ENCODE measurements around the gene GCNT2. TPM values are rescaled to one million over a fixed set of nuclear protein-coding genes. Genes with fewer than 3 reads are reported as not detected.
"Not testable (repeated sequence)": the region's sequence is repeated elsewhere in the genome, so short reads cannot be mapped to it uniquely, and the experiment has no call there.

GCNT2 gene
- total RNA-seq, 1 donor from 2014 or later: 8.2 TPM

DNA sequence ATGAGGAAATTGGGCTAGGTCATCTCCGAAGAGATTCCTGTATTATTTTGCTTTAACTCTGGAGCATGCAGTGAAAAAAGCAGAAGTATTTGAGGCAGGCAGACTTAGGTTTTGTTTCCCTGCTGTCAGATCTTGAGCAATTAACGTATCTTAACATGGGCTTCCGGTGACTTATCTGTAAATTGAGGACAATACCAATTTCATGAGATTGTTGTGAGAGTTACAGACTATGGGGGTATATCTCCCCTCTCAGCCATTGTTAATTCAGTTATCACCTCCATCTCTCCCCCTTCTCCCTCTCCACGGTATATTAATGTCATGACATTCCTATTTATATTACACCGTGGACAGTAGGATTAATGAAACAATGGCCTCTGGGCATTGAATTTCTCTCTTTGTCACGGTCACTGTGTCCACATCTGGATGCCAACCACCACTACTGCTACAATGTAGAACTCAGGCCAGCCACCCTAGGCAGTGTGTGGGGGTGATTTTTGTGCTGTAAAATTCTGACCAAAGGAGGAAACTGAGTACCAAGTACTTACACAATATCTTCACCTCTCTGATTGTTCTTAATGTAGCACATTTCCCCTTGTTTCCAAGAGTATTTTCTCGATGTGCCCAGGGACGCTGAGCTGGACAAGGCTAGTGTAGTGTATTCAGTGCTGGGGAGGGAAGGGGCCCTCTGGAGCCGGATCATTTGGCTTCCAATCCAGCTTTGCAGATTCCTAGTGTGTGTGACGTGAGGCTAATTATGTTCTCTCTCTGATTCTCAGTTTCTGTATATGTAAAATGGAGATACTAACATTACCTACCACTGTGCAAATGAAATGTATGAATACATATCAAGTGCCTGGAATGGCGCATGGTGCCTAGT, 77.2 kb downstream of the GCNT2 start:
- Mint-ChIP-seq H3K27ac (no peak overlapping the region), H3K9me3 (ENCODE audit: low read depth) (no peaks in the 10 kb centered on the region), H3K36me3 (ENCODE audit: insufficient read depth) (no peaks in the 10 kb centered on the region), H3K27me3 (peaks cover 21% of the 10 kb centered on the region), H3K4me3 (ENCODE audit: low read depth) (no peak overlapping the region), H3K4me1 (ENCODE audit: low read depth) (peaks cover 17% of the 10 kb centered on the region)
- no peak for DNase-seq (ENCODE audit: low spot score, unreplicated experiment)
- TF ChIP-seq, protein P1, sequence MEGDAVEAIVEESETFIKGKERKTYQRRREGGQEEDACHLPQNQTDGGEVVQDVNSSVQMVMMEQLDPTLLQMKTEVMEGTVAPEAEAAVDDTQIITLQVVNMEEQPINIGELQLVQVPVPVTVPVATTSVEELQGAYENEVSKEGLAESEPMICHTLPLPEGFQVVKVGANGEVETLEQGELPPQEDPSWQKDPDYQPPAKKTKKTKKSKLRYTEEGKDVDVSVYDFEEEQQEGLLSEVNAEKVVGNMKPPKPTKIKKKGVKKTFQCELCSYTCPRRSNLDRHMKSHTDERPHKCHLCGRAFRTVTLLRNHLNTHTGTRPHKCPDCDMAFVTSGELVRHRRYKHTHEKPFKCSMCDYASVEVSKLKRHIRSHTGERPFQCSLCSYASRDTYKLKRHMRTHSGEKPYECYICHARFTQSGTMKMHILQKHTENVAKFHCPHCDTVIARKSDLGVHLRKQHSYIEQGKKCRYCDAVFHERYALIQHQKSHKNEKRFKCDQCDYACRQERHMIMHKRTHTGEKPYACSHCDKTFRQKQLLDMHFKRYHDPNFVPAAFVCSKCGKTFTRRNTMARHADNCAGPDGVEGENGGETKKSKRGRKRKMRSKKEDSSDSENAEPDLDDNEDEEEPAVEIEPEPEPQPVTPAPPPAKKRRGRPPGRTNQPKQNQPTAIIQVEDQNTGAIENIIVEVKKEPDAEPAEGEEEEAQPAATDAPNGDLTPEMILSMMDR (IDR thresholded peaks at IDR 0.05; ENCODE audit: unreplicated experiment): no peak

DNA sequence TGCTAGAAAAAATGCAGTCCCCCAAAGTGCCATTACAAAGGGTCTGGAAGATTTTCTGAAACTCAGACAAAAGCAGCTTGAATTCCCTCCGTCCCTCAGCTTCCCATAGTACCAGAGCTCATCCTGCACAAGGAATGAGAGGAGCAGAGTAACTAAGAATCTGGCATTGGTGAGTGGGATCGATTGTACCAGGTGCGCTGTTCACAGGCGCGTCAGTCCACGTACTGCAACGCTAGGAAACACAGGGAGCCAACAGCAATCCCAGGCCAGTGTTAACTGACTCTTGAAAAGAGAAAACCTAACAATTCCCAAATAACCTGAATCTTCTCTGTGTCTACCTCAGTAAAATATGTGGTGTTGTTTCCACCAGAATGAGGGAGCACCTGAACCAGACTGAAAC, 77.9 kb downstream of the GCNT2 start:
- Mint-ChIP-seq H3K36me3 (ENCODE audit: insufficient read depth) (no peaks in the 10 kb centered on the region), H3K27ac (no peak overlapping the region), H3K4me1 (ENCODE audit: low read depth) (peaks cover 17% of the 10 kb centered on the region), H3K27me3 (peaks cover 18% of the 10 kb centered on the region), H3K4me3 (ENCODE audit: low read depth) (no peak overlapping the region), H3K9me3 (ENCODE audit: low read depth) (no peaks in the 10 kb centered on the region)
- TF ChIP-seq, protein P1 (IDR thresholded peaks at IDR 0.05; ENCODE audit: unreplicated experiment): no peak
- no peak for DNase-seq (ENCODE audit: low spot score, unreplicated experiment)

DNA sequence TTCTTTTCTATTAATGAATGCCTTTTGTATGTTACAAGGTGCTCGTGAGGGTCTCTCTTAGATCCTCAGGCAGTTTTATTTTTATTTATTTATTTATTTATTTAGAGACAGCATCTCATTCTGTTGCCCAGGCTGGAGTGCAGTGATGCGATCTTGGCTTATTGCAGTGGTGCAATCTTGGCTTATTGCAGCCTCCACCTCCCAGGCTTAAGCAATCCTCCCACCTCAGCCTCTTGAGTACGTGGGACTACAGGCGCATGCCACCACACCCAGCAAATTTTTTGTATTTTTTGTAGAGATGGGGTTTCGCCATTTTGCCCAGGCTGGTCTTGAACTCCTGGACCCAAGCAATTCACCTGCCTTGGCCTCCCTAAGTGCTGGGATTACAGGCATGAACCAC, 79.5 kb downstream of the GCNT2 start:
- not testable (repeated sequence) for H3K36me3 Mint-ChIP-seq (ENCODE audit: insufficient read depth); H3K9me3 Mint-ChIP-seq (ENCODE audit: low read depth); DNase-seq (ENCODE audit: low spot score, unreplicated experiment); H3K4me3 Mint-ChIP-seq (ENCODE audit: low read depth); H3K27ac Mint-ChIP-seq
- Mint-ChIP-seq H3K4me1 (ENCODE audit: low read depth) (peaks cover 17% of the 10 kb centered on the region), H3K27me3 (peaks cover 19% of the 10 kb centered on the region)

DNA sequence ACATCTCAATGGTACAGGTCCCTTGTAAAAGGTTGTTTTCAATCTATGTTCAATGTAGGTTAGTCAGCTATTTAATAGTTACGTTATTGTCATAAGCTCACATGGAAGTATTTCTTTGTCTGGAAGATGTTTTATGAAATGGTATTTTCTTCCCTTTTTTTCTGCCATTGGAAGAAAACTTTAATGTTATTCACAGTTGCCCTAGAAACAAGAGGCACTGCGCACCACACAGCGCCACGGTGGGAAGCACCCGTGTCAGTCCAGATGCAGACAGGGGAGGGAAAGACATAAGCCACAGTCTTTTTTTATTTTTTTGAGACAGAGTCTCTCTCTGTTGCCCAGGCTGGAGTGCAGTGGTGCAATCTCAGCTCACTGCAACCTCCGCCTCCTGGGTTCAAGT, 82.1 kb downstream of the GCNT2 start:
- peaks cover 16% of the 10 kb centered on the region for H3K4me1 Mint-ChIP-seq (ENCODE audit: low read depth)
- H3K27ac Mint-ChIP-seq: no peak overlapping the region
- no peak overlapping the region for H3K4me3 Mint-ChIP-seq (ENCODE audit: low read depth)
- TF ChIP-seq, protein P1 (IDR thresholded peaks at IDR 0.05; ENCODE audit: unreplicated experiment): no peak
- H3K9me3 Mint-ChIP-seq (ENCODE audit: low read depth): no peaks in the 10 kb centered on the region
- DNase-seq (ENCODE audit: low spot score, unreplicated experiment): no peak
- H3K27me3 Mint-ChIP-seq: peaks cover 28% of the 10 kb centered on the region
- peaks cover 1% of the 10 kb centered on the region for H3K36me3 Mint-ChIP-seq (ENCODE audit: insufficient read depth)

DNA sequence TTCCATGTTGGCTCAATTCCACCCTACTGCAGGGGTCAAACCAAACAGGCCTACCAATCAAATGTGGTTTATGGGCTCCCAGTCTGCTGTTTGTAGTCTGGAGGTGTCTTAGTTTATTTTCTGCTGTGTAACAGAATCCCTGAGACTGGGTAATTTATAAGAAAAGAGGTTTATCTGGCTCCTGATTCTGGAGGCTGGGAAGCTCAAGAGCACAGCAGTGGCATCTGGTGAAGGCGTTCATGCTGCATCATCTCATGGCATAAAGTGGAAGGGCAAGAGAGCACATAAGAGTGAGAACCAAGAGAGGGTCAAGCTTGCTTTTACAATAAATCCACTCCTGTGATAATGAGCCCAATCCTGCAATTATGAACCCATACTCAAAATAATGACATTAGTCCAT, 87.9 kb downstream of the GCNT2 start:
- H3K9me3 Mint-ChIP-seq (ENCODE audit: low read depth): peaks cover 6% of the 10 kb centered on the region
- no peak overlapping the region for H3K27ac Mint-ChIP-seq
- no peak for DNase-seq (ENCODE audit: low spot score, unreplicated experiment)
- peaks cover 21% of the 10 kb centered on the region for H3K4me1 Mint-ChIP-seq (ENCODE audit: low read depth)
- peaks cover 7% of the 10 kb centered on the region for H3K36me3 Mint-ChIP-seq (ENCODE audit: insufficient read depth)
- no peak overlapping the region for H3K4me3 Mint-ChIP-seq (ENCODE audit: low read depth)
- TF ChIP-seq, protein P1 (IDR thresholded peaks at IDR 0.05; ENCODE audit: unreplicated experiment): no peak
- H3K27me3 Mint-ChIP-seq: peaks cover 43% of the 10 kb centered on the region

DNA sequence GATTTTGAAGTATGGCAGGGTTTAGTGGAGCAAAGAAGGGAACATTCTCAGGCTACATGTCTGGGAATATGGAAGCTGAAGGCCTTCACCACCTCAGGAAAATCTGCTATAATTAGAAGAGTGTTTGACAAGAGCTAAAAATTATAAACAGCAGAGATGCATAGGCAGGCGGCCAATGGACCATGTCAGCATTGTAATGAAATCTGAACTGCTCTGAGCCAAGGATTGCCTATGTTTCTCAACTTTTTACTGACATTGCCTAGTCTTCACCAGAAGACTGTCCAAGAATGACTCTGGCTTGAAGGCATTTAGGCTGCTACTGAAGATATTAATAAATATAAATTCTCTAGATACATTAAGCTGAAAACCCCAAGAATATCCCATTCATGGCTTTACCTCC, 89.1 kb downstream of the GCNT2 start:
- H3K27me3 Mint-ChIP-seq: peaks cover 56% of the 10 kb centered on the region
- peaks cover 6% of the 10 kb centered on the region for H3K9me3 Mint-ChIP-seq (ENCODE audit: low read depth)
- H3K27ac Mint-ChIP-seq: no peak overlapping the region
- TF ChIP-seq, protein P1 (IDR thresholded peaks at IDR 0.05; ENCODE audit: unreplicated experiment): no peak
- H3K4me3 Mint-ChIP-seq (ENCODE audit: low read depth): no peak overlapping the region
- peaks cover 21% of the 10 kb centered on the region for H3K4me1 Mint-ChIP-seq (ENCODE audit: low read depth)
- peaks cover 7% of the 10 kb centered on the region for H3K36me3 Mint-ChIP-seq (ENCODE audit: insufficient read depth)
- DNase-seq (ENCODE audit: low spot score, unreplicated experiment): no peak

Measured in progenitor cell of endocrine pancreas (in vitro differentiated cells).